ENCODE measurements around the gene PRMT2.

- TF ChIP-seq CTCF (IDR thresholded peaks at IDR 0.05; ENCODE audit: insufficient read depth, low read length, poor library complexity, severe bottlenecking) (no peak), EZH2phosphoT487 (conservative IDR thresholded peaks at IDR 0.05; ENCODE audit: low read length) (no peak)
Measured at GRCh38 chr21:46645840-46646239, 10.4 kb downstream of the PRMT2 start.

Data from SU-DHL-6 (cell line).